Cardiac muscle cell (in vitro differentiated cells and primary cell): Measurements from ENCODE around the gene C17orf67. TPM values are rescaled to one million over a fixed set of nuclear protein-coding genes. Genes with fewer than 3 reads are reported as not detected.

Experiments used
- DNase-seq, 2 donors: peaks; one replicate each; pipeline versions ENCODE4 v3.0.0 to v3.0.0-alpha.2; 2010 to 2017; ENCODE audit warnings: low read depth in 1 of 2, low spot score in 1 of 2
- H3K27ac ChIP-seq: fragments of 200-600 bp; sonication (generic); 2 replicates; pipeline ENCODE4 v1.5.1; 2016
- H3K27me3 ChIP-seq: fragments of 200-600 bp; sonication (generic); 2 replicates; pipeline ENCODE4 v1.6.0; 2016; ENCODE audit warnings: control low read depth
- H3K36me3 ChIP-seq: fragments of 200-600 bp; sonication (generic); 2 replicates; pipeline ENCODE4 v1.5.1; 2016; ENCODE audit warnings: control low read depth
- H3K4me1 ChIP-seq: fragments of 200-600 bp; sonication (generic); 2 replicates; pipeline ENCODE4 v1.8.1; 2017; ENCODE audit warnings: low read depth, mild to moderate bottlenecking, mixed run types
- H3K4me3 ChIP-seq: fragments of 200-600 bp; sonication (generic); 2 replicates; pipeline ENCODE4 v1.5.1; 2016; ENCODE audit warnings: mild to moderate bottlenecking
- H3K9me3 ChIP-seq: fragments of 200-600 bp; sonication (generic); 2 replicates; pipeline ENCODE4 v1.5.1; 2017; ENCODE audit warnings: low read depth, mild to moderate bottlenecking, control low read depth
- CTCF ChIP-seq: IDR thresholded peaks from 2 replicates; pipeline ENCODE4 v1.5.1; 2012; ENCODE audit warnings: low read depth, mild to moderate bottlenecking, low read length
- polyA plus RNA-seq: library from polyadenylated mRNA; unstranded; fragments of >200 nt; fragmentation: Nextera tagmentation; extraction: Ambion mirVana; gene quantifications from 2 replicates; pipeline ENCODE4 v1.2.1, GENCODE V29; 2016
- total RNA-seq: library from RNA; depleted of rRNA; stranded (reverse); fragments of >200 nt; gene quantifications from 2 replicates; pipeline ENCODE4 v1.2.3, GENCODE V29; 2016

Gene C17orf67
- total and polyA plus RNA-seq, 2 experiments from 2014 or later, result 0.74 to 2.6 TPM

GRCh38 chr17:56782338-56782737 is 51.4 kb downstream of the C17orf67 start:
- no peak for DNase-seq
- Histone ChIP-seq H3K27me3 (no peaks in the 10 kb centered on the region), H3K36me3 (no peaks in the 10 kb centered on the region), H3K4me3 (no peak overlapping the region), H3K4me1 (no peaks in the 10 kb centered on the region), H3K27ac (no peak overlapping the region), H3K9me3 (no peaks in the 10 kb centered on the region)
- TF ChIP-seq CTCF, result no peak

- H3K9me3 ChIP-seq, result no peaks in the 10 kb centered on the region
- no peak for DNase-seq
- H3K36me3 ChIP-seq, result no peaks in the 10 kb centered on the region
- no peak overlapping the region for H3K4me3 ChIP-seq
- H3K27me3 ChIP-seq, result no peaks in the 10 kb centered on the region
- H3K4me1 ChIP-seq, result no peaks in the 10 kb centered on the region
- TF ChIP-seq CTCF, result no peak
- H3K27ac ChIP-seq, result no peak overlapping the region
These were observed 51.8 kb downstream of the C17orf67 start for GRCh38 chr17:56781906-56782305.

GRCh38 chr17:56779898-56780777 is 53.6 kb downstream of the C17orf67 start:
- Histone ChIP-seq H3K27ac (no peak overlapping the region), H3K9me3 (no peaks in the 10 kb centered on the region), H3K4me3 (peak overlapping the region; percentile 38), H3K36me3 (no peaks in the 10 kb centered on the region), H3K27me3 (no peaks in the 10 kb centered on the region), H3K4me1 (no peaks in the 10 kb centered on the region)
- peak; percentile 75 to 82 for DNase-seq
- peak; percentile 94 for TF ChIP-seq CTCF

- no peaks in the 10 kb centered on the region for H3K27me3 ChIP-seq
- H3K4me3 ChIP-seq, result no peak overlapping the region
- no peak overlapping the region for H3K27ac ChIP-seq
- H3K9me3 ChIP-seq, result no peaks in the 10 kb centered on the region
- no peaks in the 10 kb centered on the region for H3K4me1 ChIP-seq
- DNase-seq, result no peak
- no peaks in the 10 kb centered on the region for H3K36me3 ChIP-seq
- no peak for TF ChIP-seq CTCF
These were observed 54.4 kb downstream of the C17orf67 start for GRCh38 chr17:56779322-56779721.

- H3K4me1 ChIP-seq, result peaks cover 3% of the 10 kb centered on the region
- no peak for TF ChIP-seq CTCF
- DNase-seq, result no peak
- H3K27ac ChIP-seq, result no peak overlapping the region
- H3K36me3 ChIP-seq, result no peaks in the 10 kb centered on the region
- no peaks in the 10 kb centered on the region for H3K9me3 ChIP-seq
- H3K4me3 ChIP-seq, result no peak overlapping the region
- H3K27me3 ChIP-seq, result no peaks in the 10 kb centered on the region
These were observed 54.8 kb downstream of the C17orf67 start for GRCh38 chr17:56778898-56779297.
